ENCODE data around the gene PARL. TPM values are rescaled to one million over a fixed set of nuclear protein-coding genes. Genes with fewer than 3 reads are reported as not detected.

PARL gene
- total RNA-seq, 2 experiments from 2014 or later = 80.0 to 83.5 TPM

GRCh38 chr3:183825456-183826161 is 59.1 kb downstream of the PARL start, which contains the start of gene MAP6D1:
Gene MAP6D1 (minus strand): TSS chr3:183825577. CDS start chr3:183825547, 30 bp downstream.
- intact Hi-C loops (cut with micrococcal nuclease) = no loop called here
- Mint-ChIP-seq H3K9me3 (no peaks in the 10 kb centered on the region), H3K27ac (peak within 1 kb of the TSS; percentile 56), H3K4me1 (ENCODE audit: low read depth) (peaks cover 11% of the 10 kb centered on the region), H3K36me3 (ENCODE audit: low read depth) (no peaks in the 10 kb centered on the region), H3K27me3 (no peaks in the 10 kb centered on the region), H3K4me3 (peak within 1 kb of the TSS; percentile 80)
- peak; percentile 70 for DNase-seq
- ATAC-seq = peak; percentile 80
- TF ChIP-seq, protein P1, sequence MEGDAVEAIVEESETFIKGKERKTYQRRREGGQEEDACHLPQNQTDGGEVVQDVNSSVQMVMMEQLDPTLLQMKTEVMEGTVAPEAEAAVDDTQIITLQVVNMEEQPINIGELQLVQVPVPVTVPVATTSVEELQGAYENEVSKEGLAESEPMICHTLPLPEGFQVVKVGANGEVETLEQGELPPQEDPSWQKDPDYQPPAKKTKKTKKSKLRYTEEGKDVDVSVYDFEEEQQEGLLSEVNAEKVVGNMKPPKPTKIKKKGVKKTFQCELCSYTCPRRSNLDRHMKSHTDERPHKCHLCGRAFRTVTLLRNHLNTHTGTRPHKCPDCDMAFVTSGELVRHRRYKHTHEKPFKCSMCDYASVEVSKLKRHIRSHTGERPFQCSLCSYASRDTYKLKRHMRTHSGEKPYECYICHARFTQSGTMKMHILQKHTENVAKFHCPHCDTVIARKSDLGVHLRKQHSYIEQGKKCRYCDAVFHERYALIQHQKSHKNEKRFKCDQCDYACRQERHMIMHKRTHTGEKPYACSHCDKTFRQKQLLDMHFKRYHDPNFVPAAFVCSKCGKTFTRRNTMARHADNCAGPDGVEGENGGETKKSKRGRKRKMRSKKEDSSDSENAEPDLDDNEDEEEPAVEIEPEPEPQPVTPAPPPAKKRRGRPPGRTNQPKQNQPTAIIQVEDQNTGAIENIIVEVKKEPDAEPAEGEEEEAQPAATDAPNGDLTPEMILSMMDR (IDR thresholded peaks at IDR 0.05) = peak; percentile 51
- CTCF ChIA-PET = interaction anchor here (1.0 to 3.5 kb wide), 5 partner anchors 9 to 70 kb away, joined by 3 to 22 read pairs (median 3); partner anchors contain the start of gene PARL
- POLR2A ChIA-PET = interaction anchor here (0.6 to 2.2 kb wide), 3 partner anchors 9 to 59 kb away, joined by 3 to 8 read pairs (median 6); partner anchors contain the start of gene PARL

DNA sequence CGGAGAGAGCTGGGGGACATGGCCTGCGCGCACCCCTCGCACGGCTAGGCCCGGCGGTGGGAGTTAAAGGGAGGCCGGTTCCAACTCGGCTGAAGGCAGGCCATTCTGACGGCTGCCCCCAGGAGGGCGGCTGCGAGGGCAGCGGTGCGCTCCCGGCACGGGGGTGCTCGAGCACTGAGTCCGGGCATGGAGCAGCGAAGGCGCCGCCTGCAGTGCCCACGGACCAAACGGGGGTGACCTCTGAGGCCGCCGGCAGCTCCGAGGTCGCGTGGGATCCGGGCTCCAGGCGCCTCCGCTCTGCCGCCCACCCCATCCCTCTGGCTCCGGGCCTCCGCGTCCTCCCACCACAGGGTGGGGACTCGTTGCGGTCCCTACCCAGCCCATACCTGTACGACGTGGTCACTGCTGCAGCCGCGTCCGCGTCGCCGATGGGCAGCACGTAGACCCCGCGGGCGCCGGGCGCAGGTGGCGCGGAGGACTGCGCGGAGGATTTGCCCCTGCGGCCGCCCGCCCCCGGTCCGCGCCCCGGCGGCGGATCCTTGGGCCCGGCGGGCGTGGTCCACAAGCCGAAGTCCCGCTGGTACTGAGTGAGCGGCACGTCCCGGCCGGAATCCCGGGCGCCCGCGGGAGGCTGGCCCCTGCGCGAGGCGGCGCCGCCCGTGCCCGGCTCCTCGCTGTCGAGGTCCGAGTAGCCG is 59.8 kb downstream of the PARL start:
- ChIA-PET POLR2A (interaction anchor here (0.6 to 2.2 kb wide), 2 partner anchors 58 to 60 kb away, joined by 3 to 6 read pairs; partner anchors contain the start of gene PARL), CTCF (interaction anchor here (1.3 to 3.5 kb wide), 3 partner anchors 55 to 71 kb away, joined by 3 to 22 read pairs (median 7); partner anchors contain the start of gene PARL)
- no peaks in the 10 kb centered on the region for H3K9me3 Mint-ChIP-seq

DNA sequence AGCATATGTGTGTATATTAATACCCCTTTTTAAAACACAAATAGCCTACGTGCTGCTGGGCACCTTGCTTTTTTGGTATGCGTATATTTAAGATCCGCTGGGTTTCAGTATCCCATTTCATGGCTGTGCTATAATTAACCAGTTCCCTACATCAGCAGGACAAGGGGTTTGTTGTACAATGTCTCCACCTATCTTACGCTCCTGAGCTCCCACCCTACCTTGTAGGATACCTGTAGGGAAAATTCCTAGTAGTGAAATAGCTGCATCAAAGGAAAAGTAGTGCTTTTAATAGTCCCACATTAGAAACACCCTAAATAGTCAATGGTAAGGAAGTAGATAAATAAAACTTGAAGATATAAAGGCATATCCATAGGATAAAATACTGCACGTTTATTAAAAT is 60.7 kb downstream of the PARL start:
- TF ChIP-seq, protein P1 (IDR thresholded peaks at IDR 0.05) = no peak
- intact Hi-C loops (cut with micrococcal nuclease) = no loop called here
- no peaks in the 10 kb centered on the region for H3K9me3 Mint-ChIP-seq
- H3K36me3 Mint-ChIP-seq (ENCODE audit: low read depth) = no peaks in the 10 kb centered on the region
- CTCF ChIA-PET = interaction anchor here (0.9 to 3.2 kb wide), 2 partner anchors 16 to 61 kb away, joined by 3 to 14 read pairs; partner anchors contain the start of gene PARL
- no peak overlapping the region for H3K27ac Mint-ChIP-seq
- POLR2A ChIA-PET = no interaction called here
- H3K27me3 Mint-ChIP-seq = no peaks in the 10 kb centered on the region
- H3K4me3 Mint-ChIP-seq = peak overlapping the region; percentile 80
- no peak for DNase-seq
- ATAC-seq = no peak
- peaks cover 11% of the 10 kb centered on the region for H3K4me1 Mint-ChIP-seq (ENCODE audit: low read depth)

More for the DNA sequence above, 59.8 kb downstream of the PARL start:
- no peaks in the 10 kb centered on the region for H3K36me3 Mint-ChIP-seq (ENCODE audit: low read depth)
- TF ChIP-seq, protein P1 (IDR thresholded peaks at IDR 0.05) = no peak
- no peaks in the 10 kb centered on the region for H3K27me3 Mint-ChIP-seq
- H3K27ac Mint-ChIP-seq = no peak overlapping the region
- intact Hi-C loops (cut with micrococcal nuclease) = no loop called here
- peak overlapping the region; percentile 80 for H3K4me3 Mint-ChIP-seq
- ATAC-seq (peak; percentile 57), DNase-seq (peak; percentile 45)
- H3K4me1 Mint-ChIP-seq (ENCODE audit: low read depth) = peaks cover 11% of the 10 kb centered on the region

DNA sequence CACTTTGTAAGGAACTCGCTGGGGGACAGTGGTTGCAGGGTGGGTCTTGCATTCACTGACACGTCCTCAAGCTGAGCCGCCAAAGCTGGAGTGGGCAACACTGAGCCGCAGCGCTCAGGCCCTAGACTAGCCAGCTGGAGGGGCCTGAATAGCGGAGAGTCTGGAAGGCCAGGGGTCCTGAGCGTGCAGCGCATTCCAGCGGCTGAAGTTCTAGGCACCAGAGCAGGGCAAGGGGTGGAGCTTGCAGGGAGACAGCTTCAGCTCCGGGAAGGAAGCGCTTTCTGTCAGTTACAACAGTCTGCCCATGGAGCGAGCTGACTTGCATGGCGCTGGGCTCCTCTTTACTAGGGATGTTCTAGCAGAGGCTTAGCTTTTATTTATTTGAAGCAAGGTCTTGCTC is 62.0 kb downstream of the PARL start:
- Mint-ChIP-seq H3K4me3 (no peak overlapping the region), H3K9me3 (no peaks in the 10 kb centered on the region), H3K36me3 (ENCODE audit: low read depth) (peaks cover under 1% of the 10 kb centered on the region), H3K27me3 (no peaks in the 10 kb centered on the region), H3K27ac (no peak overlapping the region), H3K4me1 (ENCODE audit: low read depth) (peaks cover 11% of the 10 kb centered on the region)
- DNase-seq = no peak
- intact Hi-C loops (cut with micrococcal nuclease) = no loop called here
- ChIA-PET CTCF (interaction anchor here (1.5 to 3.2 kb wide), 2 partner anchors 10 to 62 kb away, joined by 4 to 14 read pairs; partner anchors contain the start of gene PARL), POLR2A (interaction anchor here (1.0 kb wide), 1 partner anchor 63 kb away, joined by 3 read pairs; no protein-coding TSS in a partner anchor)
- ATAC-seq = no peak
- TF ChIP-seq, protein P1 (IDR thresholded peaks at IDR 0.05) = no peak

All from activated CD8-positive, alpha-beta T cell treated with anti-CD3 and anti-CD28 coated beads for 36 hours (primary cell).